Activated T-cell treated with anti-CD3 and anti-CD28 coated beads for 48 hours (primary cell): ENCODE data around the gene EIF4A3.

Experiments
- DNase-seq: peaks from one replicate; pipeline ENCODE4 v3.0.0-alpha.2; 2020; ENCODE audit warnings: low read depth

Gene EIF4A3

DNA sequence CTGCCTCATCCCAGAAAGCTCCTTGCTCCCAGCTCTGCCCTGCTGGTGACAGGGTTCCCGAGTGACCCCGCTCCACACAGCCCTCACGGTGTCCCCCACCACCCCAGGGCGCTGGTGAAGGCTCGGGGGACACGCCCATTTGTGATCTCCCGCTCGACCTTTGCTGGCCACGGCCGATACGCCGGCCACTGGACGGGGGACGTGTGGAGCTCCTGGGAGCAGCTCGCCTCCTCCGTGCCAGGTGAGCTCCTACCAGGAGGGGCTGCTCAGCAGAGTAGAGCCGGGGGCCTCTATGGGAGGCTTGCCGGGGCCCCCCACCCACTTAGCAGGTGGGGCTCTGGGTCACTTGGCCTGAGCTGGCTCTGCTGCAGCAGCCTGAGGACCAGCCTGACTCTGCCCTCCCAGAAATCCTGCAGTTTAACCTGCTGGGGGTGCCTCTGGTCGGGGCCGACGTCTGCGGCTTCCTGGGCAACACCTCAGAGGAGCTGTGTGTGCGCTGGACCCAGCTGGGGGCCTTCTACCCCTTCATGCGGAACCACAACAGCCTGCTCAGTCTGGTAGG, 34.4 kb downstream of the EIF4A3 start:
- DNase-seq: no peak

DNA sequence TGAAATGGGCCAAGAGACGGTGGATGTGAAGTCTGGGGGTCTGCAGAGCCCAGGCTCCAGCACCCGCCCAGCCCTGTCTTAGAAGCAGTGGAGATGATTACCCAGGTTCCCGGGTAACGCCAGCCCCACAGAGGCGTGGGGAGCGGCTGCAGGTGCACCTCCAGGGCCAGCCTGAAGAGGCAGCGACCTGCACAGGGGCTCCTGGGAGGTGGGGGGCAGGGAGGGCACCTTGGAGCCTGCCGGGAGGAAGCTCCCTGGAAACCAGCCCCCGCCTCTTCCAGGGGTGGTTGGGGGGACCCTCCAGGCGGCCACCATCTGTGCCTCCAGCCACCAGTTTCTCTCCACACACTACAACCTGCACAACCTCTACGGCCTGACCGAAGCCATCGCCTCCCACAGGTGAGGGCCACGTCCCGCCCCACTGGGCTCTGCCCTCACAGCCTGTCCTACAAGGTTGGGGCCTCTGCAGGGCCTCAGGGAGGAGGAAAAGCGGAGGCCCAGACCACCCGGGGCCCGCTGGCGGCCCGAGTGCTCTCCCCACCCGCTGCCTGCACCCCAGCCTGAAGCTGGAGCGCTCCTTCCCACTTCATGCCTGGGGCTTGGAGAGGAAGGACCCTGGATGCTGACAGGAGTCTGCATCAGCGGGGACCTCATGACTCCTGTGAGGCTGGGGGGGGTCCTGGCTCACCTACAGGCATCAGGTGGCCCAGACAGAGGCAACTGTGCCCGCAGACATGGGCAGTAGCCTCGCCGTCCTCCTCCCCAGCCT, 35.0 kb downstream of the EIF4A3 start:
- DNase-seq: no peak

DNA sequence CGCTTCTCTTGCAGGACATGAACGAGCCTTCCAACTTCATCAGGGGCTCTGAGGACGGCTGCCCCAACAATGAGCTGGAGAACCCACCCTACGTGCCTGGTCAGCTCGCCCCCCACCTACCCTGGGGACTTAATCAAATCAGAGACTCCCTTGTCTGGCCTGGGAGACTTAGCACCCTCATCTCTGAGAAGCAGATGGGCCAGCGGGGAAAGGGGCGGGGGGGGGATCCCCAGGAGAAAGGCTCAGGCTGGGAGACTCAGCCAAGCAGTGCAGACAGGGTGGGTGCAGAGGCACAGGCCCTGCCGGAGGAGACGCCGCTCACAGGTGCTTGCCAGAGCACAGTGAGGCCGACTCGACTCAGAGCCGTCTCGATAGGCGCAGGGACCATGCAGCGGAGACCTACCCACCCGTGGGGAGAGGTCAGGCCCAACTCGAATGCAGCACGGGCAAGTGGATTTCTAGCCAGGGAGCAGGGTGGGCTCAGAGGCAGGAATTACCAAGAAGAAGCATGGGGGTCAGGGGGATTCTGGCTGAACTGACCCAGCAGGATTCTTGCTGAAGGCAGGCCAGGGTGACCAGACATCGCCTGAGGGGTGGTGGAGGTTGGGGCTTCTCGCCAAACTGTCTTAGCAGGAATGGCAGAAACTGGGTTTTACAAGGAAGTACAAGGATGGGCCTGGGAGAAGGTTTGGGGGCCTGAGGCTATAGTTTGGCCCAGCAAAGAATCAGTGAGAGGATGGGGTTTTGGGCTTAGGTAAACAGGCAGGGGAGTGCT, 35.8 kb downstream of the EIF4A3 start:
- no peak for DNase-seq

DNA sequence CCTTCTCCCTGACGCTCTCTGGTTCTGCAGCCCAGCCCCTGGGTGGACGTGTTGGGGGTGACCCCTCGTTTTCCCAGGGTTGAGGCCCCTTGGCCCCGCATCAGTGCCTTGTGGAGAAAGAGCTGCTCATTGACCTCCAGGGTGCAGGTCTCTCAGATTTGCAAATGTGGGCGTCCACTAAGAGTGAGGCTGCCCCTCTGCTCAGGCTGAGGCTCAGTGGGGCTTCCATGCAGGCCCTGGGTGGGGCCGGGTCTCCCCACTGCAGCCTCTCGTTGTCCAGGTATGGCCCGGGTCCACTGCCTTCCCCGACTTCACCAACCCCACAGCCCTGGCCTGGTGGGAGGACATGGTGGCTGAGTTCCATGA, 36.5 kb downstream of the EIF4A3 start:
- DNase-seq: no peak

DNA sequence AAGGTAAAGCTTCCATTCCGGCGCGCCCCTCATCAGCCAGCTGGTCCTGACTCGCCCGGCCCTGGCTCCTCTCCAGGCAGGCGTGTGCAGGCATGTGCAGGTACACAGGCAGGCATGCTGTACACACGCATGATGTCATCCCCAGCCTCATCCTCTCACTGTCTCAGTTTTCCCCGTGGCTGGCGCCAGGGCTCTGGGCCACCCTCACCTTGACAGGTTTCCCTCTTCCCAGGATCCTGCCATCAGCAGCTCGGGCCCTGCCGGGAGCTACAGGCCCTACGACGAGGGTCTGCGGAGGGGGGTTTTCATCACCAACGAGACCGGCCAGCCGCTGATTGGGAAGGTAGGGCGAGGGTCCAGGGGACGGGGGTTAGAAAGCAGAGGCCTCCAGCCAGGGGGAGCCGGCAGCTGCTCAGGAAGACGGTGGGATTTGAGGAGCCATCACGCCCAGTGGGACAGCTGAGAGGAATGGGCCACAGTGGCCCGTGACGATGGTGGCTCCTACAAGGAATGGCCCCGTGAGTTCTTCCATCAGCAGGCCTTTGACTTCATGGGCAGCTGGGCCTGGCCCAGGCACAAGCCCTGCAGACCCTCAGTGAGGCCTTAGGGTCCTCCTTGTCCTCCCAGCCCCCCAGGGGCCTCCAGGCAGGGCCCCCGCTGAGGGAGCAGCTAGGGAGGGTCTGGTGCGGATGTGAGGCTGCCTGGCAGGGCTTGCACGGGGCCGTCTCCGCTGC, 37.0 kb downstream of the EIF4A3 start:
- DNase-seq: no peak

DNA sequence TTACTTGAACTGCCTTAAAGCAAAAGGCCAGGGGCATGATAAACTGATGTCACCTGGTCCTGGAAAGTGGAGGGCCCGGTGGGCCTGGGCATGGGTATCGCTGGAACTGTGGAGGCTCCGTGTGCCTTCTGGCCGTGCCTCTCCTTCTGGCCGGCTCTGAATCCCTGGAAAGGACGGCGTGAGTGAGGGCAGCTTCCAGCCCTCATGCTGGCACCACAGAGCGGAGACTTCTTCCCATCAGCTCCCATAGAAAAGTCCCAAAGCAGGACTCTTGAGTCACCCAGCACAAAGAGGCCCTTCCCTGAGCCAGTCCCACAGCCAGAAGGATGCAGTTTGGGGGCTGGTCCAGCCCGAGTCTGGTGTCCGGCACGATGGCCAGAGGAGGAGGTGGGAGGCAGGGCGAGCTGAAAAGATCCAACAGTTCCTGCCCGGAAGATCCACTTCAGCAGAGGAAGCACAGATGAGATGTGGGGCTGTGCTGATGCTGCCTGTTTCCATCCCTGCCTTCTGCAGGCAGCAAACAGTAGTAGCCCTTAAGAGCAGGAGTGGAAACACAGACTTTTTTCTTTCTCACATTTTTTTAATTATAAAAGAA, 37.8 kb downstream of the EIF4A3 start:
- no peak for DNase-seq

DNA sequence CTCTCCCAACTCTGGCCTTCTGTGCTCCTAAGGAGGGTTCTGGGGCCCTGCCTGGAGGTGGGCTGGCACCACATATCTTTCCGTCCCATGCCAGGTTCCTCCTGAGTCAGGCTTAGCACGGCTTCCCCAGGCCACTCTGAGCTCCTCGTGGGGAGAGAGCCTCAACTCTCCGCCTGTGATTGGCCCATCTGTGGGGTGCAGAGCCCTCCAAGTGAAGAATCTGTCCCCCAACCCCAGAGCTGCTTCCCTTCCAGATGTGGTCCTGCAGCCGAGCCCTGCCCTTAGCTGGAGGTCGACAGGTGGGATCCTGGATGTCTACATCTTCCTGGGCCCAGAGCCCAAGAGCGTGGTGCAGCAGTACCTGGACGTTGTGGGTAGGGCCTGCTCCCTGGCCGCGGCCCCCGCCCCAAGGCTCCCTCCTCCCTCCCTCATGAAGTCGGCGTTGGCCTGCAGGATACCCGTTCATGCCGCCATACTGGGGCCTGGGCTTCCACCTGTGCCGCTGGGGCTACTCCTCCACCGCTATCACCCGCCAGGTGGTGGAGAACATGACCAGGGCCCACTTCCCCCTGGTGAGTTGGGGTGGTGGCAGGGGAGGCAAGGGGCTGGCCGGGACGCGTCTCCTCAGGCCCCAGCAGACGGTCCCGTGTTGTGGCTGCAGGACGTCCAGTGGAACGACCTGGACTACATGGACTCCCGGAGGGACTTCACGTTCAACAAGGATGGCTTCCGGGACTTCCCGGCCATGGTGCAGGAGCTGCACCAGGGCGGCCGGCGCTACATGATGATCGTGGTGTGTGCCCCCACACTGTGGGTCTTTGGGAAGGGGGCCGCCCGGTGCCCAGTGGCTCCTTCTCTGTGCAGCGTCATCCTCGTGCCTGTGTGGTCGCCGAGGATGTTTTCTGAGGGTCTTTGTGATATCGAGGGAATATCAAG, 38.6 kb downstream of the EIF4A3 start:
- DNase-seq: no peak

DNA sequence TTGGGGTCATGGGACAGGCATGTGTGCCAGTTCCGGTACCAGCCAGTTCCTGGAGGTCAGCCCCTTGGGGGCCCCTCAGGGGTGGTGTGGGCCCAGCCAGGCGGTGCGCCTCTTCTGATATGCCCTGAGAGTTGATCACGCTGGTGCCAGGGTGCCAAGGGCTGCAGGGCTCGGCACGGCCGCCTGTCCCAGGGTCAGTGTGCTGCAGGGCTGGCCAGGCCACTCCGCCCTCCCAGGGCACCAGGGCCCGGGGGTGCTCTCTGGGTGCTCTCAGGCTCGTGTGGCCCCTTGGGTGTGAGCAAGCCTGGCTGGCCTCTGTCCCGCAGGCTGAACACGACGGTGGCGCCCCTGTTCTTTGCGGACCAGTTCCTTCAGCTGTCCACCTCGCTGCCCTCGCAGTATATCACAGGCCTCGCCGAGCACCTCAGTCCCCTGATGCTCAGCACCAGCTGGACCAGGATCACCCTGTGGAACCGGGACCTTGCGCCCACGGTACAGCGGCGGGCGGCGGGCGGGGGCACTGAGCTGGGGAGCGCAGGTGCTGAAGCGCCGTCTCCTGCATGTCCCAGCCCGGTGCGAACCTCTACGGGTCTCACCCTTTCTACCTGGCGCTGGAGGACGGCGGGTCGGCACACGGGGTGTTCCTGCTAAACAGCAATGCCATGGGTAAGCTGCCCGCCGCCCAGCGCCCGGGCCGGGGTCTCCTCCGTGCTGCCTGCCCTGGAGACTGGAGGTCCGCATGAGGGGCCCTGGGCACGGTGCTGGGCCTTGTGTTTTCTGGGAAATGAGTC, 39.5 kb downstream of the EIF4A3 start:
- DNase-seq: no peak

DNA sequence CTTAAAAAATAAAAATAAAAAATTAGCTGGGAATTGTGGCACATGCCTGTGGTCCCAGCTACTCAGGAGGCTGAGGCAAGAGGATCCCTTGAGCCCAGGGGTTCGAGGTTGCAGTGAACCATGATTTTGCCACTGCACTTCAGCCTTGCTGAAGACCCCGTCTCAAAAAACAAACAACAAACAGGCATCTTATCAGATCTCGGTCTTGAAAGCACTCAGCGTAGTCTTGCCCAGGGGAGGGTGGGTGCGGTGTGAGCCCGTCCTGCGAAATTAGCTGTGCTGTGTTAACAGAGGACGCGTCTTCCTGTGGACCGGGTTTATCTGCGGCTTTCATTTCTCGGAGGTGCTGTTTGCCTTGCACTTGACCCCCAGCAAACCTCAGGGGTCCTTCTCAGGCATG, 40.2 kb downstream of the EIF4A3 start:
- no peak for DNase-seq

DNA sequence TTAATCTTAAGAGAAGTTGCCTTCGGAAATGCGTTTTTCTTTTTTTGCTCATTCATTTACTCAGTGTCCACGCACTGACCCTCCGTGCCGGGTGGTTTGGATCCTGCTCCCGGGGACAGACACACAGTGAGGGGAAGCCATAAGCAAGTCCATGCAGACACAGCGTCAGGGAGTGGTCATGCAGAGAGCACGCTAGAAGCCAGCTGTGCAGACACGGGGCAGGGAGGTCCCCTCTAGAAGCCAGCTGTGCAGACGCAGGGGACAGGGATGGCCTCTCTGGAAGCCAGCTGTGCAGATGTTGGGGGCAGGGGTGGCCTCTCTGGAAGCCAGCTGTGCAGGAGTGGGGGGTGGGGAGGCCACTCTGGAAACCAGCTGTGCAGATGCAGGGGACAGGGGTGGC, 40.8 kb downstream of the EIF4A3 start:
- DNase-seq: no peak

DNA sequence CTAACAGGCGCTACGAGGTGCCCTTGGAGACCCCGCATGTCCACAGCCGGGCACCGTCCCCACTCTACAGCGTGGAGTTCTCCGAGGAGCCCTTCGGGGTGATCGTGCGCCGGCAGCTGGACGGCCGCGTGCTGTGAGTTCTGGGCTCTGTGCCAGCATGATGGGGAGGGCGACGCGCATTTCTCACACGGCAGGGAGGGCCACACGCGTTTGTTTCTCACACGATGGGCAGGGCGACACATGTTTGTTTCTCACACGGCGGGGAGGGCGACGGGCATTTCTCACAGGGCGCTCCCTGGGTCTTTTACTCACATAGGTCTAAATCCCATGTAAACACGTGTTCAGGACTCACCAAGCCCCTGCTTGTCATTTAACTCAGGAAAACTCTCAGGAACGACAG, 41.2 kb downstream of the EIF4A3 start:
- no peak for DNase-seq

DNA sequence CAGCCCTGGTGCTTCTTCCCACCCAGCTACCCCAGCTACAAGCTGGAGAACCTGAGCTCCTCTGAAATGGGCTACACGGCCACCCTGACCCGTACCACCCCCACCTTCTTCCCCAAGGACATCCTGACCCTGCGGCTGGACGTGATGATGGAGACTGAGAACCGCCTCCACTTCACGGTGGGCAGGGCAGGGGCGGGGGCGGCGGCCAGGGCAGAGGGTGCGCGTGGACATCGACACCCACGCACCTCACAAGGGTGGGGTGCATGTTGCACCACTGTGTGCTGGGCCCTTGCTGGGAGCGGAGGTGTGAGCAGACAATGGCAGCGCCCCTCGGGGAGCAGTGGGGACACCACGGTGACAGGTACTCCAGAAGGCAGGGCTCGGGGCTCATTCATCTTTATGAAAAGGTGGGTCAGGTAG, 42.0 kb downstream of the EIF4A3 start:
- DNase-seq: no peak

DNA sequence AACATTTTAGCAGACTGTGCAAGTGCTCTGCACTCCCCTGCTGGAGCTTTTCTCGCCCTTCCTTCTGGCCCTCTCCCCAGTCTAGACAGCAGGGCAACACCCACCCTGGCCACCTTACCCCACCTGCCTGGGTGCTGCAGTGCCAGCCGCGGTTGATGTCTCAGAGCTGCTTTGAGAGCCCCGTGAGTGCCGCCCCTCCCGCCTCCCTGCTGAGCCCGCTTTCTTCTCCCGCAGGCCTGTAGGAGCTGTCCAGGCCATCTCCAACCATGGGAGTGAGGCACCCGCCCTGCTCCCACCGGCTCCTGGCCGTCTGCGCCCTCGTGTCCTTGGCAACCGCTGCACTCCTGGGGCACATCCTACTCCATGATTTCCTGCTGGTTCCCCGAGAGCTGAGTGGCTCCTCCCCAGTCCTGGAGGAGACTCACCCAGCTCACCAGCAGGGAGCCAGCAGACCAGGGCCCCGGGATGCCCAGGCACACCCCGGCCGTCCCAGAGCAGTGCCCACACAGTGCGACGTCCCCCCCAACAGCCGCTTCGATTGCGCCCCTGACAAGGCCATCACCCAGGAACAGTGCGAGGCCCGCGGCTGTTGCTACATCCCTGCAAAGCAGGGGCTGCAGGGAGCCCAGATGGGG, 42.5 kb downstream of the EIF4A3 start:
- no peak for DNase-seq

DNA sequence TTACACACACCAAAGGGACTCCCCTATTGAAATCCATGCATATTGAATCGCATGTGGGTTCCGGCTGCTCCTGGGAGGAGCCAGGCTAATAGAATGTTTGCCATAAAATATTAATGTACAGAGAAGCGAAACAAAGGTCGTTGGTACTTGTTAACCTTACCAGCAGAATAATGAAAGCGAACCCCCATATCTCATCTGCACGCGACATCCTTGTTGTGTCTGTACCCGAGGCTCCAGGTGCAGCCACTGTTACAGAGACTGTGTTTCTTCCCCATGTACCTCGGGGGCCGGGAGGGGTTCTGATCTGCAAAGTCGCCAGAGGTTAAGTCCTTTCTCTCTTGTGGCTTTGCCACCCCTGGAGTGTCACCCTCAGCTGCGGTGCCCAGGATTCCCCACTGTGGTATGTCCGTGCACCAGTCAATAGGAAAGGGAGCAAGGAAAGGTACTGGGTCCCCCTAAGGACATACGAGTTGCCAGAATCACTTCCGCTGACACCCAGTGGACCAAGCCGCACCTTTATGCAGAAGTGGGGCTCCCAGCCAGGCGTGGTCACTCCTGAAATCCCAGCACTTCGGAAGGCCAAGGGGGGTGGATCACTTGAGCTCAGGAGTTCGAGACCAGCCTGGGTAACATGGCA, 43.4 kb downstream of the EIF4A3 start:
- no peak for DNase-seq

DNA sequence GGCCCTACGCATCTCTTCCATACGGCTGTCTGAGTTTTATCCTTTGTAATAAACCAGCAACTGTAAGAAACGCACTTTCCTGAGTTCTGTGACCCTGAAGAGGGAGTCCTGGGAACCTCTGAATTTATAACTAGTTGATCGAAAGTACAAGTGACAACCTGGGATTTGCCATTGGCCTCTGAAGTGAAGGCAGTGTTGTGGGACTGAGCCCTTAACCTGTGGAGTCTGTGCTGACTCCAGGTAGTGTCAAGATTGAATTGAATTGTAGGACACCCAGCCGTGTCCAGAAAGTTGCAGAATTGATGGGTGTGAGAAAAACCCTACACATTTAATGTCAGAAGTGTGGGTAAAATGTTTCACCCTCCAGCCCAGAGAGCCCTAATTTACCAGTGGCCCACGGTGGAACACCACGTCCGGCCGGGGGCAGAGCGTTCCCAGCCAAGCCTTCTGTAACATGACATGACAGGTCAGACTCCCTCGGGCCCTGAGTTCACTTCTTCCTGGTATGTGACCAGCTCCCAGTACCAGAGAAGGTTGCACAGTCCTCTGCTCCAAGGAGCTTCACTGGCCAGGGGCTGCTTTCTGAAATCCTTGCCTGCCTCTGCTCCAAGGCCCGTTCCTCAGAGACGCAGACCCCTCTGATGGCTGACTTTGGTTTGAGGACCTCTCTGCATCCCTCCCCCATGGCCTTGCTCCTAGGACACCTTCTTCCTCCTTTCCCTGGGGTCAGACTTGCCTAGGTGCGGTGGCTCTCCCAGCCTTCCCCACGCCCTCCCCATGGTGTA, 44.1 kb downstream of the EIF4A3 start:
- DNase-seq: no peak

DNA sequence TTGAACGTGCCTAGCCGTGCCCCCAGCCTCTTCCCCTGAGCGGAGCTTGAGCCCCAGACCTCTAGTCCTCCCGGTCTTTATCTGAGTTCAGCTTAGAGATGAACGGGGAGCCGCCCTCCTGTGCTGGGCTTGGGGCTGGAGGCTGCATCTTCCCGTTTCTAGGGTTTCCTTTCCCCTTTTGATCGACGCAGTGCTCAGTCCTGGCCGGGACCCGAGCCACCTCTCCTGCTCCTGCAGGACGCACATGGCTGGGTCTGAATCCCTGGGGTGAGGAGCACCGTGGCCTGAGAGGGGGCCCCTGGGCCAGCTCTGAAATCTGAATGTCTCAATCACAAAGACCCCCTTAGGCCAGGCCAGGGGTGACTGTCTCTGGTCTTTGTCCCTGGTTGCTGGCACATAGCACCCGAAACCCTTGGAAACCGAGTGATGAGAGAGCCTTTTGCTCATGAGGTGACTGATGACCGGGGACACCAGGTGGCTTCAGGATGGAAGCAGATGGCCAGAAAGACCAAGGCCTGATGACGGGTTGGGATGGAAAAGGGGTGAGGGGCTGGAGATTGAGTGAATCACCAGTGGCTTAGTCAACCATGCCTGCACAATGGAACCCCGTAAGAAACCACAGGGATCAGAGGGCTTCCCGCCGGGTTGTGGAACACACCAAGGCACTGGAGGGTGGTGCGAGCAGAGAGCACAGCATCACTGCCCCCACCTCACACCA, 44.8 kb downstream of the EIF4A3 start:
- DNase-seq: no peak

DNA sequence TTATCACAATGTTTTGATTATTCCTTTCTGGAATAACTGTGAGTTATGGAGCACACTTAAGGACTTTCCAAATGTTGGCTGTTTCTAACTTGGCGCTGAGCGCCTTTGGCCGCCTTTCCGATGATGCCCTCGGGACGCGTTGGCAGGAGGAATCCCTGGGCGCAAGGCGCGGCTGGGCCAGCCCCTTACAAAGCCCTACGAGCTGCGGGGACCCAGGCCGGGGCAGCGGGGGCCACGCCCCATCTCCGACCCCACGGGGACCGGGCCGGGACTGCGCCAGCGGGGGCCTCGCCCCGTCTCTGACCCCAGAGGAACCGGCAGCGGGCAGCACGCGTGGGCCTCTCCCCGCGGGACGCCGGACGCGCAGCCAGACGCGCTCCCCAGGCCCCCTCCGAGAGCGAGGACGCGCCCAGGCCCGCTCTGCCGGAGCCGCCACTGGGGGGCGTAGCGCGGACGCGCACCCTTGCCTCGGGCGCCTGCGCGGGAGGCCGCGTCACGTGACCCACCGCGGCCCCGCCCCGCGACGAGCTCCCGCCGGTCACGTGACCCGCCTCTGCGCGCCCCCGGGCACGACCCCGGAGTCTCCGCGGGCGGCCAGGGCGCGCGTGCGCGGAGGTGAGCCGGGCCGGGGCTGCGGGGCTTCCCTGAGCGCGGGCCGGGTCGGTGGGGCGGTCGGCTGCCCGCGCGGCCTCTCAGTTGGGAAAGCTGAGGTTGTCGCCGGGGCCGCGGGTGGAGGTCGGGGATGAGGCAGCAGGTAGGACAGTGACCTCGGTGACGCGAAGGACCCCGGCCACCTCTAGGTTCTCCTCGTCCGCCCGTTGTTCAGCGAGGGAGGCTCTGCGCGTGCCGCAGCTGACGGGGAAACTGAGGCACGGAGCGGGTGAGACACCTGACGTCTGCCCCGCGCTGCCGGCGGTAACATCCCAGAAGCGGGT, 45.6 kb downstream of the EIF4A3 start, which contains the start of gene GAA:
Gene GAA, plus strand, starts transcription at position 571 of the 935 bp plus-strand sequence. CDS start 3,006 bp downstream, outside the sequence.
- peak; percentile 89 for DNase-seq
